GM21717 (cell line): ENCODE measurements around the gene KCMF1.

Experiments
- ATAC-seq: cut with Tn5 transposase; IDR thresholded peaks from one replicate; pipeline ENCODE4 v1.9.1; 2021; ENCODE audit warnings: mild to moderate bottlenecking, moderate library complexity; ENCODE audit not compliant: unreplicated experiment

KCMF1 gene

DNA sequence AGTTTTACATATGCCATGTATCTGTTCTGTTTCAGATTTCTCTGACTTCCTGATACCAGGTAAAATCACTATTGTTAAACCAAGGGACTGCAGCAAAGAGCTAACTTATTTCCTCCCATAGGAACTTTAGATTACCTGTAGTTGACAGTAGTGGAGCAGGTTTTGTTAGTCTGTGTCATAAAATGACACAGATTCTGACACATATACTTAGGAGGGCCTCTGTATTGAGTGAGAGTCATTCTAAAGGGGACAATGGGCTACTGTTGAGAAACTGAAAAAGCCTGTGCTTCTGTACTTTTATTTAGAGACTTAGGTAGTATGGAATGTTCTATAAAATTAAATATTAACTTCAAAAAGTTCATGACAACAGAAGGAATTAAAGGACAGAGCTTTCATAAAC lies 48.2 kb downstream of the KCMF1 start:
- ATAC-seq, result no peak

DNA sequence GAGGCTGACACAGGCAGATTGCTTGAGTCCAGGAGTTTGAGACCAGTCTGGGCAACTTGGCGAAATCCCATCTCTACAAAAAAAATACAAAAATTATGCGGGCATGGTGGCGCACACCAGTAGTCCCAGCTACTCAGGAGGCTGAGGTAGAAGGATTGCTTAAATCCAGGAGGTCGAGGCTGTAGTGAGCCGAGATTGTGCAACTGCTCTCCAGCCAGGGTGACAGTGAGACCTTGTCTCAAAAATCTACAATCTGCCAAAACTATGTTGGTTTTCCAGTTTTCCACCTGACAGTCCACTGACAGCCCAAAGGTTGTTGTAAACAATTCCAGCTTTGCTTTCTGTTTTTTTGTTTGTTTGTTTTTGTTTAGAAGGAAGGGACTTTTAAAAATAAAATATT lies 51.3 kb downstream of the KCMF1 start:
- ATAC-seq, result no peak

DNA sequence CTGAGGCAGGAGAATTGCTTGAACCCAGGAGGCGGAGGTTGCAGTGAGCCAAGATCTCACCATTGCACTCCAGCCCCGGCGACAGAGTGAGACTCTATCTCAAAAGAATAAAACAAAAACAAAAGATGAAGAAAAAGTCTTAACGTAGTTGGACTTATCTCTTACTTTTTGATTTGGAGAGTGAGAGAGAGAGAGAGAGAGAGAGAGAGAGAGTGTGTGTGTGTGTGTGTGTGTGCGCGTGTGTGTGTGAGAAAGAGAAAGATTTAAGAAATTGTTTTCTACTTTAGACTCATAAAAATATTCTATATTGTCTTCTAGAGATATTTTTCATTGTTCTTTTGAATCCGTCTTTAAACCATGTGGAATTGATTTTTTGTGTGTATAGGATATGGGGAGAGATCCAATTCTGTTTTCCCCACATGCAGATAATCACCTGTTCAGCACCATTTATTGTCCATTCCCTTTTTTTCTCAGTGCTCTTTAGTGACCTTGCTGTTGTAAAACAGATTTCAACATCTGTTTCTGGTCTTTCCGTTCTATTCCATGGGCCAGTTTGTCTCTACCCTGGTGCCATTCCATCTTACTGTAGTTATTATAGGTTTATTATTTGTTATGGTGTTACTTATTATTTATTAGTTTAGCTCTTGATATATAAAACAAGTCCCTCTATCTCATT lies 53.5 kb downstream of the KCMF1 start:
- ATAC-seq, result no peak

DNA sequence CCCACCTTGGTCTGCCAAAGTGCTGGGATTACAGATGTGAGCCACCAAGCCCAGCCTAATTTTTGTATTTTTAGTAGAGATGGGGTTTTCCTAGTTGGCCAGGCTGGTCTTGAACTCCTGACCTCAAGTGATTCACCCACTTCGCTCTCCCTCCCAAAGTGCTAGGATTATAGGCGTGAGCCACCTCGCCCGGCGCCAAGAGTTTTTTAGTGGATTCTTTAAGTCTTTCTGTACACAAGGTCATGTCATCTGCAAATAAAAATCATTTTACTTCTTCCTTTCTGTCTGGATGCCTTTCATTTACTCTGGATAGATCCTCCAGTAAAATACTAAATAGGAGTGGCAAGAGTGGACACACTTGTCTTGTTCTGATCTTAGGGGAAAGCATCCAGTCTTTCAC lies 61.7 kb downstream of the KCMF1 start:
- no peak for ATAC-seq

DNA sequence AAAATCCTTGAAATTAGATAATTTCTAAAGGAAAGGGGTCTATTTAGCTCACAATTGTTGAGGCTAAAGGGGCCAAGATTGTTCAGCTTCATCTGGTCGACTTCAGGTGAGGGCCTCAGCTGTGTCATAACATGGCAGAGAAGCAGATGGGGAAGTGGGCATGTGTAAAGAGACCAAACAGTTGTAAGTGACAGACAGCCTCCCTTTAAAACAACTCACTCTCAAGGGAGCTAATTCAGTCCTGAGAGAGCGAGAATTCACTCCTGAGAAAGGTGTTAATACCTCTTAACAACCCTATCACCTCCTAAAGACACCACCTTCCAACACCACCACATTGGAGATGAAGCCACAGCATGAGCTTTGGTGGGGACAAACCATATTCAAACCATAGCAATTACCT lies 62.4 kb downstream of the KCMF1 start:
- no peak for ATAC-seq

DNA sequence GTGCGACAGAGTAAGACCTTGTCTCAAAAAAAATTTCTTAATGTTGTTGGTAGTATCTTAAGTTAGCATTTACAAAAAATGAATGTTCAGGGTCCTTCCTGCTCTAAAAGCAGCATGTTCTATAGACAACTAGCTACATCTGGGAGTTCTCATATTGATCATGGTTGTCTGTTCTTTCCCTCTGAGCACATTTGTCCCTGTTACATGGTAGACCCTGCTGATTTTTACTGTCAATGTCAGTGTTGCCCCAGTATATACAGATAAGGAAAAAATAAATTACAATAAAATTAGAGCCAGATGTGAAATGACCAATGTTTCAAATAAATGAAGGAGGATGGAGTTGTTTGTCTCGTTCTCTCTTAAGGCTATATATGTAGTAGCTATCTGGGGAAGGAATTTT lies 63.2 kb downstream of the KCMF1 start:
- ATAC-seq, result no peak

DNA sequence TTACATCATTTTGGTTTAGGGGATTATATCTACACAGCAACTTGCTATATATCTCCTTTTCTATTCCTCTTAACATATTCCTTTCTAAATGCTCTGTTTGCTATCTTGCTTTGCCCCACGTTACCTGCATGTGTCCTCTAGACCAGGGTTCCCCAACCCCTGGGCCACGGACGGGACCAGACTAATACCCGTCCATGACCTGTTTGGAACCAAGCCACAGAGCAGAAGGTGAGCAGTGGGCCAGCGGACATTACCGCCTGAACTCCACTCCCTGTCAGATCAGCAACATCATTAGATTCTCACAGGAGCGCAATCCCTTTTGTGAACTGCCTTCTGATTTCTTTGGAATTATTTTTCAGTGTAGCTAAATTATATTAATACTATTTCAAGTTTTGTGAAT lies 66.7 kb downstream of the KCMF1 start:
- no peak for ATAC-seq

DNA sequence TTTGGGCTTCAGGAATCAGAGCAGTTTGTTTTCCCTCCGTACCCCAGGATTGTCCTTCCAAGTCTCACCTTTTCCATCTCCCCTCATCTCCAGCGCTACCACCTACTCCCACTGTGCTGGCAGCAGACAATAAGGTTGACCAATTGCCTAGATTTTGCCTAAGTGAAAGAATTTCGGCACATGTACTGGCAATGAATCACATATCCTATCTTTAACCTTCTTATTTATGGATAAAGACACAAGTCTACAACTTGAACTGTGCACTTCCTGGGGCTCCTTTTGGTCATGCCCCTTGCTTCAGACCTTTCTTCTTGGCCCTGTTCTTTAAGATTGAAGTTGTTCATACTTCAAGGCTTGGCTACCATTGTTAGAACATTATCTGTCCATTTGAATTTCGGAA lies 71.4 kb downstream of the KCMF1 start:
- ATAC-seq, result no peak

DNA sequence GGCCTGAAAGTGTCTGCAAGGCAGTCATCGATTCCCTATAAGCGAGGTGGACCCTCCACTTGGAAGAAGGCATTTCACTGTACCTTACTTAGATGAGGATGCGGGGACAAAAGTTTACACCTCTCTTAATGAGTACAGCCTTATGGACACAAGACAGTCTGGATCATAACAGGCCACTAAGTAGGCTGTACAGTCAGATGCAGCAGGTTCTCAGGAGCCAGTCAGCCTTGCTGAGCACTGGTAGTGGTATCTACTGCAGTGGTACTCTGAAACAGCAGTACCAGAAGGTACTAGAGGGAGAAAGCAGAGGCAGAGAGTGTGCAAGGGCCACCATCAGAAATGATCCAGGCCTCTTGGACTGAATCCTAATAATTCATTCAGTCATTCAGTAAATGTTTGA lies 77.6 kb downstream of the KCMF1 start:
- no peak for ATAC-seq

DNA sequence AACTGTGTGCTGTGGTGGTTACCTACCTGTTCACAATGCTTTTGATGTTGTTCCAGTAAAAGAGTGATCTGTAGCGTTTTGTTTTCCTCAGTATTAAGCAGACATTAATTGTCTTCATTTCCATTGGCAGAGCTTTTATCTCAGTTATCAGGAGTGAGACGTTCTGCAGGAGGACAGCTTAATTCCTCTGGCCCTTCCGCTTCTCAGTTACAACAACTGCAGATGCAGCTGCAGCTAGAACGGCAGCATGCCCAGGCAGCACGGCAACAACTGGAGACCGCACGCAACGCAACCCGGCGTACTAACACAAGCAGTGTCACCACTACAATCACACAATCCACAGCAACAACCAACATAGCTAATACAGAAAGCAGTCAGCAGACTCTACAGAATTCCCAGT lies 78.3 kb downstream of the KCMF1 start:
- ATAC-seq, result no peak

DNA sequence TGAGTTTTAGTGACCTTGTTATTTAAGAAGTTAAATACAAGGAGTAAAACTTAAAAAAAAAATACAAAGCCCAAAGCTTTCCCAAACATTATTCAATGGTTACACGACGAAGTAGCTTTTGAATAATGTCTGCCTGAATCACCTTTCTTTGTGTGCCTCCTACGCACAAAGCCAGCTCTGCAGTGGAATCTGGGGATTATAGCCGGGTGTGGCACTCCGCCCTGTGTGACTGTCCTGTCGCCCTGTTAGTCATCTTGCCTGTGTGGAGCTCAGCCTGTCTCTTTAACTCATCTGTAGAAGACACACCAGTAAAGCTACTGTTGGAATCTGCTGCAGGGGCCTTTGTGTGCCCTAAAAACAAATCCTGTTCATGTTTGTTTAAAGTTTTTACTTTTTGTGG lies 82.8 kb downstream of the KCMF1 start:
- no peak for ATAC-seq

DNA sequence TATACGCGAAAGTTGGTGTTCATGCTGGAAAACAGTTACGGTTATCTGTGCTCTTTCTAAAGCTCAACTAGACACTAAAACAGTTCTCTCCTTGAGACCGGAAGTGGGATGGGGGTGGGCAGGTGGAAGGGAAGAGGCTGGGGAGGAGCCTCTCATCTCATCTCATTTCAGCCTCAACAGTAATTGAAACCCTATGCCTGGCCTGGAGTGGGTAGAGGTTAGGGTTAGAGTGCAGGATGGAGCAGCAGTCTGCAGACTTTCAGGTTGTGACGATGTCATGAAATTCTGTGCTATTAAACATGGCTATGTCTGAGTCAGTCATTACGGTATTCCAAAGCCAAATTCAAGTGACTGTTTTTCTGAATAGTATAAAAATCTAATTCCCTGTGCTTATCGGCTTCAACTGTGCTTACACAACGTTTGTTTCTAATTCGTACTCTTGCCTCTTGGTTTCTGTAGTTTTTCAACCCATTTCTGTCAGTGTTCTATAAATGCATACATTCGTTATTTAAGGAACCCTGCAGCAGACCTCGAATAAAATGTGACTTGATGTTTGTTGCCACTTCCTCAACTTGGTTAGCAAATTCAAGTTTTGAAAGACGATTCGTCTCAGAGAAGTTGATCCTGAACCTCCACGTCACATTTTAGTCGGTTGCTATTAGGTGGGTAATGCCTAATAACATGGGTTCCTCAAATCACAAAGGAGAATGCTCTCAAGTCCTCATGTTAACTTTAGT lies 86.4 kb downstream of the KCMF1 start:
- no peak for ATAC-seq

DNA sequence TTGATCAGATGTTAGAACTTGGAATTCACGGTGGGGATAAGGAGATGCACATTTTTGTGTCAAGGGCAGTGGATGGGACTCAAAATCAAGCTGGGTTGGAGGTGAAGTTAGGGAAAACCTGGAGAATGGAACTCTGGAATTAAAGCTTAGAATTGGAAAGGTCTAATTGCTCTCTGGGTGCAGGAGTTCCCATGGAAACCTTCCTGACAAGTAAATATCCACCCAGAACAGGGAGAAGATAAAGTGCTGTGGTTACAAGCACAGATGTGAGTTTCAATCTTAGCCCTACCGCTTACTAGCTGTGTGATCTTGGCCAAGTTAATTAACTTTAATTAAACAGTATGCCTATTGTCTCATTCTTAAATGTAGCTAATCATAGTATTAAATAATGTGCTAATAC lies 90.9 kb downstream of the KCMF1 start:
- no peak for ATAC-seq

DNA sequence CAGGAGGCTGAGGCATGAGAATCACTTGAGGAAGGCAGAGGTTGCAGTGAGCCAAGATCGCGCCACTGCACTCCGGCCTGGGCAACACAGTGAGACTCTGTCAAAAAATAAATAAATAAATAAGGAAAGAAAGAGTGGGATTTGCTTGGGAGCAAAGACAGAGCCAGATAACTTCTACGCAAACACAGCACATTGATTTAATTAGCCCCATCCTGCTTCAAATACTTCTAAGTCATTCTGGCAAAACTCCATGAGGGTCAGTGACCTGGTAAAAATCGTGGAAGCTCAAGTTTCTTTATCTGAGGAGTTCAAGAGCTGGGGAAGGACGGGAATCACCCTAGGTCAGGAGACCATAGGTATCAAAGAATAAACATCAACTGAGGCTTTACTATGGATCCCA lies 91.6 kb downstream of the KCMF1 start:
- no peak for ATAC-seq

DNA sequence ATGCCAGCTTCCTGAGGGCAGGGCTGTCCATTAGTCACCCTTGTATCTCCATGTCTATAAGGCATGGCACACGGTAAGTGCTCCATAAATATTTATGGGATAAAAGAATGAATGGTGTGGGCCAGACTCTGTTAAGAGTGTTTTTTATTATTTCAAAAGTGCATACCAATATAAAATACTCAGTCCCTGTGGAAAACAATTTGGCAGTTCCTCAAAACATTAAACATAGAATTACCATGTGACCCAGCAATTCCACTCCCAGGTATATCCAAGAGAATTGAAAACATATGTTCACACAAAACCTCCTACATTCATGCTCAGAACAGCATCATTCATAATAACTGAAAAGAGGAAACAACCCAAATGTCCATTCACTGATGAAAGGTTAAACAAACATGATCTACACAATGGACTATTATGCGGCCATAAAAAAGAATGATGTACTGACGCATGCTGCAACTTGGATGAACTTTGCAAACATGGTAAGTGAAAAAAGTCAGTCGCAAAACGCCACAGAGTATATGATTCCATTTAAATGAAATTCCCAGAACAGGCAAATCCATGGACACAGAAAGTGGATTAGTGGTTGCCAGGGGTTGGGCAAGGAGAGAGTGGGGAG lies 93.1 kb downstream of the KCMF1 start:
- ATAC-seq, result no peak

DNA sequence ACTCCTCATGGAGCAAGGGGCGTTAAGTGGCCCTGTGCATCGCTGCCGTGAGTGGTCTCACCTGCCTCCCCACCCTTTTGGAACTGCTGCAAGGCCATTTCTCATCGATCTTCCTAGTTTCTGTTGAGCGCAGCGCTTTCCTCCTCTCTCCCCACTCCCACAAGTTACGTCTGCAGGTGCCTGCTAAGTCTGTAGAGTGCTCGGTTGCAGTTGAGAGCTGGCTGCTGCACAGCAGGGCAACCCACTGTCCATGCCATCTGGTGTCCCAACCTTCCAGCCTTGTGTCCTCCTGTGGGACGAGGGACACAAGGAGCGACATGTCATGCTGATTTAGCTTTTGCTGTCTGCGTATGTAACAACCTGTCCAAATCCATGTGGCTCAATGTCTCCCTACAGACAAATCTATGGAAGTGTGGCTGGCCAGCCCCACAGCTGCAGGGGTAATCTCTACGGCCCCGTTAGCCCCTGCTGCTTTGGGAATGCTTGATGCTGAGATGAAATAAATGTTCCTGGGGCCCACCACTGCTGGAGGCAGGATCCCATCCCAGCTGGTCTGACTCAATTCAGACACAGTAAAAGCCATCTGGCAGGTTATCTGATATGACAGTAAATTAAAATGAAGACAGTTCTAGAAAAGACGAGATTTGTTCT lies 94.1 kb downstream of the KCMF1 start:
- ATAC-seq, result no peak

DNA sequence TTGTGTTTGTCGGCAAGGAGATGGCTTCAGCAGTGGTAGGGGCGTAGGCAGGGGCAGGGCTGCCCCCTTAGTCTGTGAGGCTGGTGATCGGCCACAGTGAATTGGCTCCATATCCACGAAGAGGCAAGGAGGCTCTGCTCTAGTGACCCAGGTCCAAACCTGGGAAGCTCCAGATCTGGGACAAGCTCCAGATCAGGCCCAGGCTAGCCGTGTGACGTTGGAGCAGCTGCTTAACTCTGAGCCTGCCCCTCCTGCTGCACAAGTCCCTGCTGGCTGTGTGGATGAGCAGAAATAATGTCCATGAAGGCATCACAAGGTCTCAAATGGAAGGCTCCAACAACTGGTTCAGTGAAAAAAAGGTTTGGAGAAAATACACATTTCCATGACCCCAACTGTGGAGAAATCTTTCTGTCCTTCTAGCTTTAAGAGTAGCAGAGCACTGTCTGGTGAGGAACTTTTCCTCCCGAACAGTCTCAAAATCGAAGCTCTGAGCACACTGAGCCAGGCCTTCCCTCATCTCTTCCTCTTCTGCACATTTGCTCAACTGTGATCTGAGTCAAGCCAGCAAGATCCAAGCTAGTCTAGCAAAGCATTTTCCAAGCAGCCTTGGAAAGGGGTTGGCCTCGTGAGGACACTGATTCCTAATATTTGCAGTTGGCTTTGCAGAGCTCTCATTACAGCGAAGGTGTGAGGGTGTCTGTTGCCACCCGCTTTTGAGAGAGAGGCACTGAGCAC lies 95.2 kb downstream of the KCMF1 start:
- ATAC-seq, result no peak

DNA sequence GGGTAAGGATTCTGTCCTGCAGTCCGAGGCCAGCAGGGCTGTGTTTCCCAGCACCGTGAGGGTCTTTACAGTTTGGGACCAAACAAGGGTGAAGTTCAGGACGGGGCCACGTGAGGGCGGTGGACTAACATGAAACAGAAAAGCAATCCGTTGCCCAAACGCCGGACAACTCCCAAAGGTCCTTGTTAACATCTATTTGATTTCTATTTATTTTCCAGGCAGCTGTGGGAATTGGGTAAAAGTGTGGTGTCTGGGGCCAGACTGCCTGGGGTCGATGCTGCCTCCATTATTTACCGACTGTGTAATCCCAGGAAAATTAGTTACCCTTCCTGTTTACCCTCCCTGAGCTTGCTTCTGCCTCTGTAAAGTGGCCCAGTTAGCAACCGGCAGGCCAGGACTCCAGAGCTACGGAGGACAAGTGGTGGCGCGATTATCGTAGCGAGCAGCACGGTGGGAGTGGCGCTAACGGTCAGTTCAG lies 96.0 kb downstream of the KCMF1 start:
- no peak for ATAC-seq

DNA sequence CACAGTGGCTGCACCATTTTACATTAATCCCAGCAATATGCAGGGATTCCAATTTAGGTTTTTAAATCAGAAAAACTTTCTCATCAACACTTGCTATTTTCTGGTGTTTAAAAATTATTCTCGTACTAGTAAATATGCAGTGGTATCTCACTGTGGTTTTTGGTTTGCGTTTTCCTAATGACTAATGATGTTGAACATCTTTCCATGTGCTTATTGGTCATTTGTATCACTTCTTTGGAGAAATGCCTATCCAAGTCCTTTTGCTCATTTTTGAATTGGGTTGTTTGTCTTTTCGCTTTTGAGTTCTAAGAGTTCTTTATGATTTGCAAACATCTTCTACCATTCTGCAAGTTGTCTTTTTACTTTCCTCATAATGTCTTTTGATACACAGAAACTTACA lies 100.1 kb downstream of the KCMF1 start:
- ATAC-seq, result no peak

DNA sequence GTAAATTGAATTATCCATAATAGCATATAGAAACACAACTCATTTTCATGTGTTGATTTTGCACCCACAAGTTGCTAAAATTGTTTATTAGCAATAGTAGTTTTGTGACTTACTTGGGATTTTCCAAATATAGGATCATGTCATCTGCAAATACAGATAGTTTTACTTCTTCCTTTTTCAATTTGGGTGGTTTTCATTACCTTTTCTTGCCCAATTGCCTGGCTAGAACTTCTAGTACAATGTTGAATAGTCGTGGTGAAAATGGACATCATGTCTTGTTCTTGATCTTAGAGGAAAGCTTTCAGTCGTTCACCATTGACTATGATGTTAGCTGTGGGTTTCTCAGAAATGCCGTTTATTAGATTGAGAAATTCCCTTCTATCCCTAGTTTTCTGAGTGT lies 102.1 kb downstream of the KCMF1 start:
- ATAC-seq, result no peak

DNA sequence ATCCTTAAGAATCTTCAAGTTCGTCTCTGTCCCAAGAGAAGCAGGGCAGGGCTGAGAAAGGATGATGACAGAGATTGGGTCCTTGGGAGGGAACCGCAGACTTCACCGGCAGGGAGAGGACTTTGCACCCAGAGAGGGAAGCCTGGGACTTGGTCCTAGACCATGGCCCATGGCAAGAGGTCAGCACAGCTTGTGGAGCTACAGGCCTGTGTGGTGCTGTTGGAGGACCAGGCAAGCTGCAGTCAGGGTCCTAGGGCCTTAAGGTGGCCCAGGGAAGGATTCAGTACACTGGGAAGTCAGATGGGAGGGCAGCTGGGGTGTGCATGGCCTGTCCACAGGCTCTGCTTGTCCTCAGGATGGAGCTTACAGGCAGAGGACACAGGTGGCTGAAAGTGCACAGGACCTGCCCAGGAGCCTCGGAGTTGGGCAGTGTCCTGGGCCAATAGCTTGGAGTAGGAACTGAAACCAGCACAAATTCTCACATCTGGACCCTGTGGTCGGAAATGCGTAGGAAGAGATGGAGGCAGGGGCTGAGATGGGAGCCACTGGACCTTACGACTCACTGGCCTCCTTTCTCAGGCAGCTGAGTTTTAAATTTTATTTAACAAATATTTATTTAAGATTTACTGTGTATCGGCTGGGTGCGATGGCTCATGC lies 105.8 kb downstream of the KCMF1 start:
- ATAC-seq, result no peak
